NCI-H1930 (cell line): ENCODE results near the gene TMPRSS11D.

Experiments
- DNase-seq, 2 experiments: peaks; one replicate each; lab custom pipeline; 2025; lab: John Stamatoyannopoulos, UW

Gene TMPRSS11D

DNA sequence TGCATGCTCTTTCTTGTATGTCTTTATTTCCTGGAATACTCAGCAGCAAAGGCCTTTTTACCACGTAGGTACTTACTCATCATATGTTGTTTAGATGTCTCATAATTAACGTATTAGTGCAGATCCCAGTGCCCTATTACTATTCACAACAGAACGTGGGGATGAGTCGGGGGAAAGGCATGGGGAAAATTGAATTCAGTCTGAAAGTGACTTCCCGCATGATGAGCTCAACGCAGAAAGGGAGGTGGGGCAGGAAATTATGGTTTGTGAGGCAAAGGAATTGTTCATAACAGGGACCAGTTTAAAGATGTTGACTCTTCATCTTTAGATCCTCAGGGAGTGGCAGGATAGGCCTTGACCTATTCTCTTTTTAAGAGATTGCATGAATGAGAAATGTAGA is 2.0 kb upstream of the TMPRSS11D start:
- no peak for DNase-seq

- DNase-seq = no peak
These were observed 899 bp upstream of the TMPRSS11D start for GRCh38 chr4:67884701-67885100.

DNA sequence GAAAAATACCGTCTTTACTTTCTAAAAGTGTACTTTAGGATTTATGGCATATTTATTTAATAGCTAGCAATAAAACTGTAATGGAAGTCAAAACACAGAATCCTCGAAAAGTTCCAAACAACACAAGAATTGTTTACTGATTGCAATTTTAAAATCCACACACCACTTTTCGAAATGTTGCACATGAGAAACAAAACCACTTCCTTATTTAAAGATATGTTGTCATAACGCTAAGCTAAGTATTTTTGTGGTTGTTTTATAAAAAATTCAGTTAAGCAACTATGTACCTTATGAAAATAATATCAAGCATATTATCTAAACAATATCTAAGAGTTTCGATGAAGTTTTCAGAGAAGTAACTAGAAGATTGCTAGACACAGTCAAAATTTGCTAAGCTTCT is 344 bp downstream of the TMPRSS11D start:
- no peak for DNase-seq

DNA sequence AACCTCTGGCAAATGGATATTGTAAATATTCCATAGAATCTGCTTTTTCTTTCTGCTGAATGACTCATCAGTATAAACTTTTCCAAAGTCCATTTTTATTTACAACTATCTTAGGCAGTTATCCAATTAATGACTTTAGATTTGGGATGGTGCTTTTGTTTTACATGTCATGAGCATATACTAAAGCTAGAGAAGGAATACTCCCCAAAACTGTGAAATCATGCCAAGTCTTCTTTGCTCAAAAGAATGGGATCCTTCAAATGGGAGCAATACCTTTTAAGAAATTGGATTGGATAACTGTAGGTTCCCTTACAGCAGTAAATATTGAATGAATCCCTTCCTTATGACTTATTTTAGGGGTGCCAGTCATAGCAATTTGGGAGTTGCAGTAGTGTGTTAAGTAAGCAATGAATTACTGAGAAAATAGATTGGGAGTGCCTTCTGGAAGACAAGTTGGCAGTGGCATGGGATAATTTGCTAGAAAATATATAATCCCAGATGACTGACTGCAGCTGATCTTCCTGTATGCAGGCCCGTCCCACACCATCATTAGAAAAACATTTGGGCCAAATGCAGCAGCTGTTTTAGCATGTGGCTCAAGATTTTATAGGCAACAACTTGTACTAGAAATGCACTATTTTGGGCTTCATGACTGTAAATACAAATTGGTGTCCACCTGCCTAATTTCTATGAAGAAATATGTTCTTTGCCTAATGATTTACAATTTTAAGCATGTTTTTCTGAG is 2.8 kb downstream of the TMPRSS11D start:
- no peak for DNase-seq

DNA sequence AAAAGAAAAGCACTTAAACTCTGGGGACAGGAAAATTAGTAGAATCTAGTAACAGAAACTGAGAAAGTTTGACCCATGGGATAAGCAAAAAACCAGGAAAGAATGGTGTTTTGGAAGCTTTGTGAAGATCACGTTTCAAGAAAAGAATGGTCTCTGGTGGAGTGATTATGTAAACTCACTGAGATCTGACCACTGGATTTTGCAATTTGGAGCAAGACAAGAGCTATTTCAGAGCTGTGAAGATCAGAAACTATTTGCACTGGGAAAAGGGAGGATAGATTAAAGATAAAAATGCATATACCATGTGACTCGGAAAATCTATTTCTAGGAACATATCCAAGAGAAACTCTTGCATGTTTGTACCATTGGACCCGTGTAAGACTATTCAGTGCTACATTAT is 4.3 kb downstream of the TMPRSS11D start:
- DNase-seq = no peak

GRCh38 chr4:67877086-67877485 is 6.7 kb downstream of the TMPRSS11D start:
- no peak for DNase-seq

DNA sequence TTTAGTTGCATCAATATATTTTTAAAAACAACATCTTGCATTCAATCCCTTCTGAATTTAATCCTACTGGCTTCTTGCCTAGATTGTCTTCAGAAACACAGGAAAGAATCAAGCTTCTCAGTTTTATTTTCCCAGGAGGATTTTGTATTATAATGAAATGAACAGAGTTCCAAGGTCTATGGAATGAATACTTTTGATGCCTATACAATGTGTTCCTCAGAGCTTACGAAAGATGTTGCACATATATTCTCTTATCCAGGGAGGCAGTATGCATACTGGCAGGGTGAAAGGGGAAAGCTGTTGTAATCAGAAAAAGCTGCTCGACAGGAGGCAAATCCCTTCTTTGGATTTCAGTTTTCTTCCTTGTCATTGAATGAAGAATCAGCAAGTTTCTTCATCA is 8.8 kb downstream of the TMPRSS11D start:
- DNase-seq = no peak

DNA sequence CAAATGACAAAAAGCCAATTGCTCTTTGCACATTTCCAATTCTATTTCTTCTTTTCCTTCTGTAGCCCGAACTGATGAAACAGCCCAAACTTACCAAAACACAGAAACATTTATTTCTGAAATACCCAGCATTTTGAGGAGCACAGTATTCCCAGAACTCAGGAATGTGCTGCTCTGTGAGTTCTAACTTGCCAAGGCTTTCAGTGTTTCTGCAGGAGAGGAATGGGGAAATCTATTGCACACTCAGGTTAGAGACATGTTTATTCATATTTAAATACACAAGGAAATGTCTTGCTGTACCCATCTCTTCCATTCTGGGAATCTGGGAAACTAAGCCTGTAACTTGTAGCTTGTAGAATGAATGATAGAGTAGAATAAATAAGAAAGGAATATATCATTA is 10.7 kb downstream of the TMPRSS11D start:
- DNase-seq = no peak

DNA sequence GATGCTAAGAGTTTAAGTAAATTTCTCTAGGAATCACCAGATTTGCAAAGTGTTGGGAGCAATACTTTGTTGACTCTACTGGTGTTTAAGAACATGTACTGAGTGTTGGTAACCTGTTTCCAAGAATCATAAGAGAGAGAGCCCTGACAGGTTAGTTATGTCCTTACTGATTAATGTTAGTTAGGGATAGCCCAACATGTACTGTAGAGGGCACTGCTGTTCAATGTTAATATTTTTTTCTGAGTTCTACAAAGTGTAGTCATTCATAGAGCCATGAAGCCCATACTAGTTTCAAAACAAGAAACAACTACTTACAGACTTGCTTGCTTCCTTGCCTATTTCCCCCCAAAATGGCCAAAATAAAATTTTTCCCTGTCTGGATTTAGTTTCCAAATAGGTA is 11.9 kb downstream of the TMPRSS11D start:
- DNase-seq = no peak

GRCh38 chr4:67869580-67870190 is 14.1 kb downstream of the TMPRSS11D start:
- no peak for DNase-seq

GRCh38 chr4:67861513-67861912 is 22.3 kb downstream of the TMPRSS11D start:
- DNase-seq = peak; percentile 72 to 82

DNA sequence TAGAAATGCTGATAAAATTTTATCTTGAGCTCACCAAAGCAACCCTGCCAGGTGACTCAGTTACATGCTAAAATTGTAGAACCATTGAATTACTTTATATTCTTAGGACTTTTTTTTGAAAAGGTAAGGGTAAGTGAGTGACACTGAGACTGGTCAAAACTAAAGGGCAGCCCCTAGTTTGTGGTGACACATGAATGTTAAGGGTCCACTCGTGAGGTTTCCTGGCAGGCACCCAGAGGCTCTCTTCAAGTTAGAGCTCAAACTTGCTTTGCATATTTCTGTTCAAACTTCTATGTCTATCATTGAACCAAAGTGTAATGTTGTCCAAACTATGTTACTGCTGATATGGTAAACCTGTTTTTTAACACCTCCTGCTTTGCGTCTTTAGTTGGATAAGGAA is 30.5 kb downstream of the TMPRSS11D start:
- DNase-seq = no peak

DNA sequence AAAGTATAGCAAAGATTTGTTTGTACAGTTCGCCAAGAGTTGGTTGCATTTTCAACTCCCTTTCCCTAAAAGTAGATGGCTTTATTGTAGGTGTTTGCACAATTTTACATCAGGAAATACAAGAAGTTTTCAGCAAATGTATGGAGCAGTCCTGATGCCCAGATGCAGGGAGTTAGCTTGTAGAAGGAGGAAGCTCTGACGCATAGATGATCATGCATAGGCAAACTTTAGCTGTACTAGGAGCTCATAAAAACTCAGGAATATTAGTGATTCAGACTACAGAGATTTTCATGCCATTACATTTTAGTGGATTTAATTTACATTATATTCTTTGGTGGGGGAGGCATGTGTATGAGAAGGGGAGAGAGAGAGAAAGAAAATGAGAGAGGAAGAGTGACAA is 62.9 kb downstream of the TMPRSS11D start:
- no peak for DNase-seq

DNA sequence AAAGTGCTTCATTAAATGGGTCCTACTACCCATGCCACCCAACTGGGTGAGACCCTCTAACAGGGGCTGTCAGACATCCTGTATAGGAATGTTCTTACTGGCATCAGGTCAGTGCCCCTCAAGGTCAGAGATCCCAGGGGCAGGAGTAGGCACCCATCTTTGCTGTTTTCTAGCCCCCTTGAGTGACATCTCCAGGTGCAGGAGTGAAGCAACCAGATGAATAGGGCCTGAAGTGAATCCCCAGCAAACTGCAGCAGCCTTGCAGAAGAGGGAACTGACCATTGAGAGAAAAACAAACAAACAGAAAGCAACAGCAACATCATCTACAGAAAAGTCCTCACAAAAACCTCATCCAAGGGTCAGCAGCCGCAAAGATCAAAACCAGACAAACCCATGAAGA is 73.8 kb downstream of the TMPRSS11D start:
- DNase-seq = no peak

DNA sequence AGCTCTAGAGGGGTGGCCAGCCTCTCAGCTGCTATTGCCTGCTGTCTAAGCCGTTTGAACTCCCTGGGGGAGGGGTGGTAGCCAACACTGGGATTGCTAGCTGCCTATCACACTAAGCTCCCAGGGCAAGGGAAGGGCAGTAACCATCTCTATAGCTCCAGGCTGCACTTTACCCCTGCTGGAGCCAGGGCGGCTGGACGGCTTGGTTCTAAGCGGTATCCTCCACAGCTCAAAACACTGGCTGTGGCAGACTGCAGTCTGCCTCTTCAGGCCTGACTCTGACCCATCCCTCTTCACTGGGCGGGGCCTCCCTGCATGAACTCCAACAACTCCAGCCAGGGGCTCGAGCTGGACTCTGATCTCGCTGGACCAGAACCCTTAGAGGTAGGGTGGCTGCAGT is 74.3 kb downstream of the TMPRSS11D start:
- no peak for DNase-seq

DNA sequence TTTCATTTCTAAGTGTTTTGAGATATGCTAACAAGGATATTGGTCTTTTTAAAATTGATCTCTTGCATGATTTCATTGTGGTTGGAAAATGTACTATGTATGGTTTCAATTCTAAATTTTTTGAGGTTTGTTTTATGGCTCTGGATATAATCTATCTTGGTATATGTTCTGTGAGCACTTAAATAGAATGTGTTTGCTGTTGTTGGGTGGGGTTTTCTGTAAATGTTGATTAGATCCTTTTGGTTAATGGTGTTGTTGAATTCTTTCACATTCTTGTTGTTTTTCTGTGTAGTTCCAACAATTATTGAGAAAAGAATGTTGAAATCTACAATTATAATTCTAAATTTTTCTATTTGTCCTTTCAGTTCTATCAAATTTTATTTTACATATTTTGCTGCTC is 87.0 kb downstream of the TMPRSS11D start:
- DNase-seq = no peak

- DNase-seq = no peak
These were observed 93.1 kb downstream of the TMPRSS11D start for GRCh38 chr4:67790721-67791120.

GRCh38 chr4:67787311-67787710 is 96.5 kb downstream of the TMPRSS11D start:
- no peak for DNase-seq

GRCh38 chr4:67785528-67785927 is 98.3 kb downstream of the TMPRSS11D start:
- no peak for DNase-seq

GRCh38 chr4:67779631-67780030 is 104.2 kb downstream of the TMPRSS11D start:
- DNase-seq = no peak

GRCh38 chr4:67776746-67777145 is 107.1 kb downstream of the TMPRSS11D start:
- DNase-seq = no peak
